ENCODE results near the gene DHRS12.
"Not testable (repeated sequence)": the region's sequence is repeated elsewhere in the genome, so short reads cannot be mapped to it uniquely, and the experiment has no call there.

The DHRS12 gene

DNA sequence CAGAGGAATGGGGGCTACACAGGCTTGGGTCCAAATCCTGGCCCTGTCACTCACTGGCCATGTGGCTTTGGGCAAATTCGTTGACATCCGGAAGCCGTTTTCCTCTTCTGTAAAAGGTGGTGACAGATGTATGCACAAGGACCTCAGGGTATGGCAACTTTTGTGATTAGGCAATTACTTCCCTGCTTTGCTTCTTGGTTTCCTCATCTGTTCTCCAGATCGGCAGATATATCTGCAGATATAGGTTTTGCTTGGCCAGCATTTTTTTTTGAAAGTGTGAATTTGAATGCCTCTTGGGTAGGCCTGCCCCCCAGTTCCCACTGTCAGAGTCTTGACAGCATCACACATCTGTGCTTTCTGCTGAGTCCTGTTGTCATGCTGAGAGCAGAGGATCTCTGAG lies 23.3 kb upstream of the DHRS12 start:
- DNase-seq: no peak

DNA sequence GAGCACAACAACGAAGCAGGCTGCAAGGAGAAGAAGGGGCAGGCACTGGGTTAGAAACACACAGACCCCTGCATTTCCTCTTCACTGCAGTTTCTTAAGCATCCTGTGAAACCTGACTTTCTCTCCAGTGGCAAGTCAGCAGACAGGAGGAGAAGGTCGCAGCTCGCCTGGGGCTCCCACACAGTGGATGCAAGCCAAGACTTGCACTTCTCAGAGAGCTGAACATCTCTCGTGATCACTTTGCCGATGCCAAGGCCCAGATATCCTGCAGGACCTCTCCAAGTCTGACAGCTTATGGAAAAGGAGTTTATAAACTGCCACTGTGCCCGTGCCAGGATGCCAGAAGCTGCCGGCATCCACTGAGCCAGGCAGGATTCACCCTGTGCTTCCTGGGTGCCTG lies 22.6 kb upstream of the DHRS12 start:
- no peak for DNase-seq

DNA sequence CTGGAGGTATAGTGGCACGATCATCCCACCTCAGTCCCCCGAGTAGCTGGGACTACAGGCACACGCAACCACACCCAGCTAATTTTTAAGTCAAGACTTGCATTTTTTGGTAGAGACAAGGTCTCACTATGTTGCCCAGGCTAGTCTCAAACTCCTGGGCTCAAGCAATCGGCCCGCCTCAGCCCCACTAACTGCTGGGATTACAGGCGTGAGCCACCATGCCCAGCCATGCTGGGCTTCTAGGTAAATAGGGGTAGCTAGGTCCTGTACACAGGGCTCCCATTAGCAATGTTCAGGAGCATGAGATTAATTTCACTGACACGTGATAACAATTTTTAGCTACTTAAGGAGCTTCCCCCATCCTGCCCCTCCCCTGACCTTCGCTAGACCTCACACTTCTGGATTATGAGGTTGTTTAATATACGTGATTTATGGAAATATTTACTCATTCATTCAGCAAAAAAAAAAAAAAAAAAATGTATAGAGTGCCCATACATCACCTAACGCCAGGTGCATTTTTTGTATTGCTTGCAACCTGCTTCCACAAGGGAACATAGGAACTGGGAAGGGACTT lies 21.8 kb upstream of the DHRS12 start:
- DNase-seq: no peak

DNA sequence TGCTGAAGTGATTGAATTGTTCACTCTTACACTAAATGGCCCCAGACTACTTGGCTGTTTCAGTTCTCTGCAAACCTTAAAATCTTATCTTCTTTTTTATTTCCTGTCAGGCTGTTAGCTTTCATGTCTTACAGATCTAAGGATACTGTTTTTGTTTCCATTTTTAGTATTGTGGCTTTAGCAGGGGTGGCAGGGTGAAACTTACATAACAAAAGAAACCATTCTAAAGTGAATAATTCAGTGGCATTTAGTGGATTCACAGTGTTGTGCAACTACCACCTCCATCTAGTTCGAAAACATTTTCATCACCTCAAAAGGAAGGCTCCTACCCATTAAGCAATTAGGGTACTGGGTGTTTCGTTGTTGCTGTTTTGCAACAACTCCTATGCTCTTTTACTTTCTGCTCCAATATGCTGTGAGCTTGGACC lies 21.2 kb upstream of the DHRS12 start:
- DNase-seq: no peak

DNA sequence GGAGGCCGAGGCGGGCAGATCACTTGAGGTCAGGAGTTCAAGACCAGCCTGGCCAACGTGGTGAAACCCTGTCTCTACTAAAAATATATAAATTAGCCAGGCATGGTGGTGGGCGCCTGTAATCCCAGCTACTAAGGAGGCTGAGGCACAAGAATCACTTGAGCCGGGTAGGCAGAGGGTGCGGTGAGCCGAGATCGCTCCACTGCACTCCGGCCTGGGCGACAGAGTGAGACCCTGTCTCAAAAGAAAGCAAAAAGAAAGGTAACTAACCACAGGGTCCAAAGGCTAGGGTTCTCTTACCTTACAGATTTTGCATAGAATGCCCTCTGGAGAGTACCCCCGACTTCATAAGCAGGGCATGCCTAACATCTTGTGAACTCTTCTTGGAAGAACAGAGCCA lies 20.7 kb upstream of the DHRS12 start:
- not testable (repeated sequence) for DNase-seq

DNA sequence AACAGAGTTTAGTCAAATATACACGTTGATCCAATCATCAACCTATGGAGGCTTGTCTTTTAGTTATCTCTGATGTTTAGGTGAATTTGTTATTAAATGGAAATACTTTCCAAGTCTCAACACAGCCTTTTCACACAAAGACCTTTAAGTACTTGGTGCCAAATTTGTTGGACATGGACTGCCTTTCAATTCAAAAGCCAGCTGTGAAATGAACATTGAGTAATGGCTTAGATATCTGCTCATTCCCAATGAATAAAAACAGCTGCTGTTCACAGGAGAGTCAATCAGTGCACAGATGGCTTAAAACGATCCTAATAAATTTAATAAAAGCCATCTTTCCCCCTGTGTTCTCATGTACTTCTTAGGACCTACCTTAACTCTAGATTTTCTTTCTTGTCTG lies 19.9 kb upstream of the DHRS12 start:
- peak; percentile 50 for DNase-seq

DNA sequence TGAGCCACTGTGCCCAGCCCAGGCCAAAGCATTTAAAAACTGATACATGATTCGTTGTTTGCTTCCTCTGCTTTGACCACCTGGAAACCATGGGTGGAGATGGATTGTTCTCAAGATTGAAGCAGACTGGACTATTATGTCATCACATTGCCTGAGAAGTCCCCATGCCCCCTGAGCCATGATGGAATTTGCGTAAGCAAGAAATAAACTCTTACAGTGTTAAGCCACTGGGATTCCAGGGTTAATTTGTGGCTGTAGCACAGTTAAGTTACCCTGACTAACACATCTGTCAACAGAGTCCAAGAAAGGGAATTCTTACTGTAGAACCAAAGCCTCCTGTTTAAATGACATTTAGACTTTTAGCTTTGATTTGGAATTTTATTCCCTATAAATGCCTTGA lies 19.4 kb upstream of the DHRS12 start:
- DNase-seq: no peak

DNA sequence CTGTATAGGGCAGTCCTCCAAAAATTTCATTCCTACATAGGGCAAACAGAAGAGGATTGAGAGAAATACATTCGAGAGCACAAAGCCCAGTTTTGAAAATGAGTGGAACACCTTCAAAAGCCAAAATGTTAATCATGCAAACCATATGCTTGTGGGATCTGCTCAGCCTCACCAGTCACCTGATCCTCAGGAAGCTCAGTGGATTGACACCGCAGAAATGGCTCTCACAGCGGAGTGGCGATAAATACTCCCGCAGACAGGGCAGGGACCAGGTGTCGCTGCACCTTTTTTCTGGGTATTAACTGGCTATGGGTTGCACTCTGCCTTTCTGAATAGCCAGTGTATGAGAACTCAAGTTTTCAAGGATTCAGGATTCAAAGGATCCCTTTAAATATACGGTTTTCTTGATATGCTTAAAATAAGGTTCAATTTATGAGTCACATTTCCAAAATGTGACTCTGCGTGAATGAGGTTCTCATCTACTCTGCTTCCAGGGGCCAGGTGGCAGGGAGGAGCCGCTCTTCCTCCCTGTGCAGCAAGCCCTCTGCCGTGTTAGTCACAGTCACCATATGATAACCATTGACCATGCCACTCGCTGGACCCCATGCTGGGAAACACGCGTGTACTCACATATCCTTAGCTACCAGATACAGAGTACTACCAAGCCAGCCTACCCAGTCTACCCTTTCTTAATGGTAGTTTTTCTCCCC lies 18.3 kb upstream of the DHRS12 start:
- peak; percentile 78 for DNase-seq

DNA sequence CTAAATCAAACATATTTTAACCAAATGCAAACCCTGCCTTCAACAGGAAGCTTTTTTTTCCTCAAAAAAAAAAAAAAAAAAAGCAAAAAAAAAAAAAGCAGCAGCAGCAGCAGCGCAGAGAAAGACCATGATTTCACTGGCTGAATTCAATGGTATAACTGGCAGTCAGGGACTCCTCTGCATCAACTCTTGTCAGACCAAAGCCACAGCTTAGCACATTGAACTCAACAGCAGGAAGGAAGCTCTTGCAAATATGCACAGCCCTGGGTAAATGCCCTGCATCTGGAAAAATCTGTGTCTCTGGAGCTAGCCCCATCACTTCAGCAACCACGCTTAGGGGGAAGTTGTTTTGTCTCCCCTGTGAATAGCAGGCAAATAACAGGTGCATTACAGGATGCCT lies 17.6 kb upstream of the DHRS12 start:
- DNase-seq: no peak

DNA sequence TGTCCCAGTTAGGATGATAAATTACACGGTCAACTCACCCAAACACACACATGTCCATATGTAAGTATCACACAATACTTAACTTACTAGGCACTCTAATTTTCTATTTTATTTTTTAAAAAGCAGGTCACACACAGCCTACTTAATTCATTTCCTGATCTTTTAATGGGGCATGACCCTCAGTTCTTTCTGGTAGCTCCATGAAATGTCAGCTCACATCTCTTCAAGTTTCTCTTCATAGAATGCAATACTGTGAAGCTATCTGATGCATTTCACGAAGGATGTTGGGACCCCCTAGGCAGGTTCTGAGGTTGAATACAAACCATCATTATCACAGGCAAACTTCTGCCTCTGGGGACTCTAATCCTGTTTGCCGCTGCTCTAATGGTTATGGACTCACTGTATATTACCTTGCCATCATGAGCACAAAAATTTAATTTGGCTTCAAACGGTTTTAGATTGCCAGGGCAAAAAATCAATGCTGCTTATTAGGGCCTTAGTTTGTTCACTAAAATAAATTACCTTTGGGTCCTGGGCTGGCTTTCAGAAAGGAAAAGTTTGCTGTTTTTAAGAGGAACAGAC lies 16.1 kb upstream of the DHRS12 start:
- no peak for DNase-seq

DNA sequence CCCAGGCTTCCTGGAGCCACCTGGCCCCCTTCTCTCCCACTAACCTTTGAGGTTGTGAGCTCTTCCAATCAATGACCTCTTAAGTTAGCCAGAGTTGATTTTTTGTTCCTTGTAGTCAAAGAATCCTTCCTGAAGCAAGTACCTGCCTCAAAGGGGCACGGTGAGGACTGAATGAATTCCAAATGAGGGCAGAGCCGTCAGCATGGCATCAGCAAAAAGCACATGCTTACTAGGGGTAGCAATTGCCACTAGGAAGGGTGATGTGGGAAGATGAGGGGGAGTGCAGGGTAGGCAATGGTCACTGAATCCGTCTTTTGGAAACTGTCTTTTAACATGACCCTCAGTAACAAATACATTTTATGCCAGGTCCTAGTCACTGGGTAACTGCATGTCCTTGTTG lies 15.6 kb upstream of the DHRS12 start:
- DNase-seq: no peak

DNA sequence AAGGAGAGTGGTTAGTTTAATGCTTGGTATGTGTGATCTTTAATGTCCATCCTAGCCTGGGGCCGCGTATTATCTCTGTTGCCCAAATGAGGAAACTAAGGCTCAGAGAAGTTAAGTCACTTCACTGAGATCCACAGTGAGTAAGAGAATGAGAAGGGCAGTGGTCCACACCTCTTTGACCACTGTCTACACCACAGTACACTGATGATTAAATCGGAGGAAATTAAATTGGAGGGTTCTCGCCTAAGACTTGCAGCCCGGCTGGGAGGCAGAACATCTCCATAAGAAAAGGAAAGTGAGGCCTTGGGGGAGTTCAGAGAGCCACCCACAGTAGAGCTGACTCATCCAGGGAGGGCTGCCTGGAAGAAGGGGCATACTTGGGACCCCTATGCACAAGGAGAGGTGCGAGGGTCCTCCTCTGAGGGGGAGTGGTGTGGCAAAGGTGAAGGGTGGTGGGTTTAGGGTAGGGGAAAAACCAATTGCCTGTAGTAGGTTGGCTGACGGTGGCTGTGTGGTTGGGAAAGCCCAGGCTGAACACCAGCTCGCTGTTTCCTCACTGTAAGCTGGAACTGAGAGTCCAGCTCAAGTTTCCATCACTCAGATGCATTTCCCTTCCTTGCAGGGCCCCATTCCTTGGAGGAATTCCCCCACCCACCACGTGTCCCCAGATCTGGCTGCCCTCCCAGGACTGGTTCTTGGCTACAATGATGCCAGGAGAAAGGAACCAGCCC lies 15.0 kb upstream of the DHRS12 start:
- DNase-seq: no peak

DNA sequence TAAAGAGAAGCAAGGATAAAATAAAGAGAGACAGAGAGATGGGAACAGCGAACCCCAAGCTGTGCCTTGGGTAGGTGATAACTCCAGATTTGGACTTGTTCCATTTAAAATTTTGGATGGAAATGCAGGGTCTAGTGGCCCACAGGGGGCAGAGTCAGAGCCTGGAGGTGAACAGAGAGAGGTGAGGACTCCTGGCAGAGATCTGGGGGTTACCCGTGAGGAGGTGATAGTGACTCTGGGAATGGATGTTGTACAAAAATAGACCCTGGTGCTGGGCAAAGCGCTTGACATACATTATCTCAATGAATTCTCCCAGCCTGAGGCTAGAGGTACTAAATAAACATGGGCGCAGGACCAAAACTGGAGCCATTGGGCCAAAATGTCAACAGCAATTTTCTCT lies 14.3 kb upstream of the DHRS12 start:
- DNase-seq: no peak

DNA sequence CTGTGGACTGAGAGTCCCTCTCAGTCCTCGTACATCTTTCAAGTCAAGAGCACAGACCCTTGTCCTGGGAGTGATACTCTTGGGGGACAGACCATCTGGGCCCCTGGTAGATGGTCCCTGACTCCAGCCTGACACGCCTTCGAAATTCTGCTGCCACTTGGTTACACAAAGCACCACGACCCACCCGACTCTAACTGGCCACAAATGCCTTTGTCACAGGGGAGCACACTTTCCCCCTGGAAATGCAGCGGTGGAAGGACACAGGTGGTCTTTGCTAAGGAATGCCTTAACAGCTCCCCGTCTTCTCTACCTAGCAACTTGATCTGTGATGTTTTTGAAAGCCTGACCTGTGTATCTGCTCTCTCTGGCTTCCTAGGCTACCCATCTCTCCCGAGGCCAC lies 13.8 kb upstream of the DHRS12 start:
- DNase-seq: no peak

DNA sequence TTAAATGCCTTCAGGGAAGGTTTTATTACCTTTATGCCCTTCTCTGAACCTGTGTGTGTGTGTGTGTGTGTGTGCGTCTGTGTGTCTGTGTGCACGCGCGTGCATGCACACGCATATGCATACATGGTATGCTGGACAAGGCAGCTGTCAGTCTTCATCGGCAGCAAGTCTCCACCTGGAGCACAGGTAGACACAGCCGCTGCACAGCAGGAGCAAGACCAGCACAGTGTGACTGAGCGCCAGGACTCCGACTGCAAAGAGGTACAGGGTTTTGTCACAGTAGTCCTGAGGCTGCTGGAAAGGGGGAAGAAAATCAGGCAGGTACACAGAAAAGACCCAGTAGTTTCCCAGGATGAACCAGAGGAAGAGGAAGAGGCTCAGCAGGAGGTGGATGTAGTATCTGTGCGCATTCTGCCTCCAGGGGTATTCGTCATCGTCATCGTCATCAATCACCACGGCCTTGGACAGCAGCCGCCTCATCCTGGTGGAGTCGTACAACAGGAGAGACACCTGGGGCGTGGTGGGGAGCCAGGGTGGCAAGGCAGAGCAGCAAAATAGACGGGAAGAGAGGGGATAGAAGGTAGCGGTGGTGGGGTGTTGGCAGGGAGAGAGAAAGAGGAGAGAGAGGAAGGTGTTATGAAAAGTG lies 12.8 kb upstream of the DHRS12 start:
- no peak for DNase-seq

DNA sequence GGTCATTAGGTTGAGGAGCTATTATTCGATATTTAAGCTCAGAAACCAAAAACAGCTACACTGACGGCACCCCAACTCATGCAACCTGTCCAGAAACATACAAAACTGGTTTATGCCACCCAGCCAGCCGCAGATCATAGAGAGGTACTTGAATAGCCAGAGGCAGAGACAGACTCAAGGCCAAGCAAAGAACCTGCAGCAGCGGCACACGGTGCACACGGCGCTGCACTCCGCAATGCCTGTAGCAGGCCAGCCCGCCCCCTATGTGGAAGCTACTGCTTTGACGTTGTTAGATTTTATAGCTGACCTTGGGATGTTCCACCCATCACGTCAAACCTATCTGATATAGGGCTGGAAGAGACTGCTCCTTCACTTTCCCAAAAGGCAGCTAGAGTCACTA lies 11.9 kb upstream of the DHRS12 start:
- no peak for DNase-seq

DNA sequence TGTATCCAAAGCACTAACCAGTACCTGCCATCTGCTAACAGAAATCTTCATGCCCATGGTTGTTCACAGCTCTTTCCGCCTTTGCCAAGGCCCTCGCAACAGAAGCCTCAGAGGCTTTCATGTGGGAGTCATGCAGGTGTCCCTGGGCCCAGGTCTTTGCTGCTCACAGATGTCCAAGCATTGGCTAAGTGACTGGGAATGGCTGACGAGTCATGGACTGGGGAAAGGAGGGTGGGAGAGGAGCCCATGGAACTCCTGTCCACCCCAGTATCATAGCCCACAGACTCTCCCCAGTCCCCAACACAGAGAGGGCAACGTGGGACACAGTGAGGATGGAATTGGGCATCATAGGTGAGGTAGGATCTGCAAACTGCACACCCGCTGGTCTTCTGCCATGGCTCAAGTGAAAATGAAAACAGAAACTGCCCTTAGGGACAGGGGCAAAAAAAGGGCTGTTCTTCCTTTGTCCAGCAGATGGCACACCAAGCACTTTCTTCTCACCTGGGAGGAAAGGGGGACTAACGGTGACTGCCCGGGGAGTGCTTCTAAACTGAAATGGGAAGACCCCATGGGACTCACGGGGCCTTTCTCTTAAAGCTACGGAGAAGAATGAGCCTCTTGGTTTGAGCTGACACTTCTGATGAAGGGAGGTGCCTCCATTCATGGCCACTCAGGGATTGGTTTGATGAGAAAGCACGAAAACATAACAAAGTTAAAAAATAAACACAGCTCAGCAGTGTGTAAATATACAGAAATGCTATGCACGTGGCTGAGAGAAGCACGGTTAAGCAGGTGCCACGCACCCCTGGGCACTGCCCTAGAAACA lies 11.1 kb upstream of the DHRS12 start:
- DNase-seq: no peak

DNA sequence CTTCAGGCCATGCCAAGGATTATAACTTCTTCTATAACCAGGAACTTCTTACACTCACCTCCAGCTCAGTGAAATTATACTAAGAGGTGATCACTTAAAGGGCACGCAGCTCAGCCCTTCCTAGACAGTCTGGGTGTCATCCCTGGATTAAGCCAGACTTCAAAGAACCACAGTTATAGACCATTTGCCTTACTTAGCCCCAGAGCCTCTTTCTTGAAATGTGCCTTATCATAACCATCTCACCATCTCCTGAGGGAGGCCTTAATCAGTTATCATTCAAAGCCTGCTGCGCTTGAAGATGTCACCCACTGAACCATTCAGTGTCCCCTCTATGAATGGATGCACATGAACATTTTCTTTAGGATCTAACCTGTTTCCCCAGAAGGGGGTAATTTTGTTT lies 10.1 kb upstream of the DHRS12 start:
- no peak for DNase-seq

DNA sequence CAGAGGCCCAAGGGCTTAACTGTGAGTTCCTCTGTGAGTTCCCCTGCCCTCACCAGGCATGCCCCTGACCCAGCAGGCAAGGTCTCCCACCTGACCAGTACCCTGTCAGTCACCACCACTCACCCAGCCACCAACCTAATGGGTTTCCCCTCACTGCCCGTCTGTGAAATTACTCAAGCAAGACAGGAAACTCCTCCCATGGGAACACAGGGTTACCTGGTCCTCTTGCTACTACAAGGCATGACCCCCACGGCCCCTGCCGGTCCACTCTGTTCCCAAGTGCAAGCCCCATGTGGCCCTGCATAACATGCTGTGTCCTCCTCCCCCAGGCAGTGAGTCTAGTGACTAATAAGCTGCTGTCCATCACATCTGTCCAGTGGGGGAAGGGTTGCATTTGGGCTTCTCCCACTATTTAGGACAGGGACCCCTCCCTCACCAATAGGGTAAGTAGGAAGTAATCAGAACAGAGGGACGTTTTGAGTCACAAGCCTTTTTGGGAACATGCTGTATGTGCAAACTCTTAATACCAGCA lies 8.0 kb upstream of the DHRS12 start:
- DNase-seq: no peak

DNA sequence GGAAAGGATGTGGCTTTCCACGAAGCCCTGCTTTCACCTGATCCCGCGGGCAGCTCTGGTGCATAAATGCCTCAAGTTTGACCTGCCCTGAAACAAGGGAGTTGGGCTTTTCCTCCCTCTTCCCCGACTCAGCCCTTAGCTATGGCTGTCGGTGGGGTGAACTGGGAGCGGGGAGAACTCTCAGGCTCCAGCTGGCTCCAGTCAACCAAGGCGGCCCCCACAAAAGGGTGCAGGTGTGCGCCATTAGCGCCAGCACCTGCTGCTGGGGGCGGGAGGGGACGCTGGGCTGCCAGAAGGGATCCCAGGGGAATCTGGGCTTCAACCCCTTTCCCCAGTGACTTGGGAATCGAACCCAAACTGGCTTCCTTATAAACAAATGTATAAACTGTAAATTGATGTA lies 7.1 kb upstream of the DHRS12 start:
- no peak for DNase-seq

DNA sequence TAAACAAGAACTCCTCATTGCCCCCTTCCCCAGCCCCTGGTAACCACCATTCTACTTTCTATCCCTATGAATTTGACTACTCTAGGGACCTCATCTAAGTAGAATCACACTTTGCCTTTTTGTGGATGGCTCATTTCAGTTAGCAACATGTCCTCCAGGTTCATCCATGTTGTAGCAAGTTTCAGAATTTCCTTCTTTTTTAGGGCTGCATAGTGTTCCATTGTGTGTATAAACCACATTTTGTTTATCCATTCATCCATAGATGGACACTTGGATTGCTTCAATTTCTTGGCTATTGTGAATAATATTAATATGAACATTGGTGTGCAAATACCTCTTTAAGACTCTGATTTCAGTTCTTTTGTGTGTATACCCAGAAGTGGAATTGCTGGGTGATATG lies 4.8 kb upstream of the DHRS12 start:
- no peak for DNase-seq

DNA sequence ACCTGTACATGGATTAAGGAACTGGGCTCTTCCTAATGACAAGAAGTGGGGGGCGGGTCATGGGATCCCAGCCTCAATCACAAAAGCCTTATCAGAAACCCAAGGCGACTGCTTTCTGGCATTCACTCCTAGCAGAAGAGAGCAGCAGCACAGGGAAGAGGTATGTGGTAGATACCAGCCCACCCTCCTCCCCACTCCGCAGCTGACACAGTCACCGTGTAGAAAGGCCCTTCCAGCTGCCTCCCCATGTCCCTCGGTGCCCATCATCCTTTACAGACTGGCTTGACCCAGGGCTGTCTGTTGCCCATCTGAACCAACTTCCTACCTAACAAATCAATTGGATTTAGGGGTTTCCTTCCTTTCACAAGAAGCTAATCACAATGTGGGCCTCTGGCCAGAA lies 3.1 kb upstream of the DHRS12 start:
- no peak for DNase-seq

All from NCI-H524 treated with DMSO at 0.1 percent for 48 hours (cell line).